ENCODE measurements around the gene TEX48.

TEX48 gene

GRCh38 chr9:114681594-114682332, at the start of gene TEX48:
Gene TEX48, minus strand, starts transcription at chr9:114682192. Its CDS starts 10,469 bp downstream, at chr9:114671723.
- peak; percentile 26 for DNase-seq

DNA sequence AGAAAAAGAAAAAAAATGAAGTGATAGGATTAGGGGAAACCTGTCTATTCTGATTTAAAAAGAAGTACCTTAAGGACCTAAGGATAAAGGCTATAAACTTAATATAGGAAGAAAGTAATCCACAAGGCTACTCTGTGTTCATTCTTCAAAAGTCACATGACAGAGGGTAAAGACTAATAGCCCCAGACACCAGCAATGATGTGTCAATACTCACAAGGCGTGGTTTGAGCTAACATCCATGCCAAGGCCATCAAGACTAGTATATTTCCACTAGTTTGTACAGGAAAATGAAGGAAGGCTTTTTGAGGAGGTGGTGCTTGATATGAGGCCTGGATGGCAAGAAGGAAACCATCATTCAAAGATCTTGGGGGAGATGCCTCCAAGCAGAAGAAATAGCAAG, 49.7 kb upstream of the TEX48 start:
- no peak for DNase-seq

- no peak for DNase-seq
Observed at GRCh38 chr9:114729706-114730105, 47.7 kb upstream of the TEX48 start.

GRCh38 chr9:114725930-114726329, 43.9 kb upstream of the TEX48 start:
- DNase-seq = no peak

DNA sequence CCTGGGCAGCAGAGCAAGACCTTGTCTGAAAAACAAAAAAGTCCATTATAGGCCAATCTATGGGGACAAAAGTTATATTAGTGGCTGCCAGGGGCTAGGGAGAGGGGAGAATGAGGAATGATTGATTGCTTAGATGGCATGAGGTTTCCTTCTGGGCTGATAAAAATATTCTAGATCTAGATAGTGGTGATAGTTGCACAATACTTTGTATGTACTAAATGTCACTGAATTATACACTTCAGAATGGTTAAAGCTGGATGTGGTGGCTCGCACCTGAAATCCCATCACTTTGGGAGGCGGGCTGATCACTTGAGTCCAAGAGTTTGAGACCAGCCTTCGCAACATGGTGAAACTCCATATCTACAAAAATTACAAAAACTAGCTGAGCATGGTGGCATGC, 42.8 kb upstream of the TEX48 start:
- no peak for DNase-seq

DNA sequence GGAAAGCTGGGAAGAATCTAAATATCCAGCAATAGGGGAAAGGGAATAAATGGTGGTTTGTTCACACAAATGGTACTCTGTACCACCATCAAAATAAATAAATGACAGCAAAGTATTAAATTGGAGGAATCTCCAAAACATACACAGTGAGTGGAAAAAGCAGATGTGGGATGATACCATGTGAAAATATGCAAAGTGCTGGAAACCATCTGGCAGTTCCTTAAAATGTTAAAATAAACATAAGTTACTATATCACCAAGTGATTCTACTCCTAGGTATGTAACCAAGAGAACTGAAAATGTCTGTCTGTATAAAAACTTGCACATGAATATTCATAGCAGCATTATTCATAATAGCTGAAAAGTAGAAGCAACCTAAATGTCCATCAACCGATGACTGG, 41.9 kb upstream of the TEX48 start:
- no peak for DNase-seq

DNA sequence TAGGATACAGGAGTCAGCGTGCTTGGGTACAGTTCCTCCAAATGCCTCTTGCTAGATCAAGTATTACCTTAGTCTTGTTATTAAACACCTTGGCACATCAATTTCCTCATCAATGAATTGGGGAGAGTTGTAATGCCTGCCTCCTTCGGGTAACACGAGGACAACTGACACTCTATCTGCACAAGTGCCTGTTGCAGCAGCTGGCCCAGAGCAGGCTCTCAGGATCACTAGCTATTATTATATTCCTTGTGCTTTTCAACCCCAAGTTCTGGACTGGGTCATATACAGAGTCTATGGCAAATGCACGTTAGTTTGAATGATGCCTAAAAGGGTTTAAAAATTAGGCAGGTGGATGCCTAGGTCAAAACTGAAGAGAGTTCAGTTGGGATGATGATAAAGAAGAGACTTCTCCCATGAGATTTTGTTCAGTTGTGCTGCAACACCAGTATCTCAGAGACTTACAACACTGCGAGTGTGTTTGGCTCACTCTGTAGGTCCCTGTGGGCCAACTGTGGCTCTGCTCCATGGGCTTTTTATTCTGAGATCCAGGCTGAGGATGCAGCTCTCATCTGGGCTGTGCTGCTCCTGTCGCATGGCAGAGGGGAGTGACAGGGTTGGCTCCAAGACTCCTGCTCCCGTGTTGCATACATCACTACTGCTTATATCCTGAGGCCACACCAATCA, 41.1 kb upstream of the TEX48 start:
- peak; percentile 43 for DNase-seq

DNA sequence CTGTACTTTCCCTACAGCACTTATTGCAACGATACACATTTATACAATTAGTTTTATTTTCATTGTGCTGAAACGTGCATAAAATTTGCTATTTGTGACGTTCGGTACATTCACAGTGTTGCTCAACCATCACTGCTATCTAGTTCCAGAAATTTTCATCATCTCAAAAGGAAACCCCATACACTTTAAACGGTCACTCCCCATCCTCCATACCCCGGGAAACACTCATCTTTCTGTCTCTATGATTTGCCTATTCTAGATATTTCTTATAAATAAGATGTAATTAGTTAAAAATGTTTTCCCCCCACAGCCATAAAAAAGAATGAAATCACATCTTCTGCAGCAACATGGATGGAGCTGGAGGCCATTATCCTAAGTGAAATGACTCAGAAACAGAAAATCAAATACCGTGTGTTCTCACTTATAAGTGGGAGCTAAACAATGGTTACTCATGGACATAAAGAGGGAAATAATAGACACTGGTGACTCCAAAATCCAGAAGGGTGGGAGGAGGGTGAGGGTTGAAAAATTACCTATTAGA, 40.2 kb upstream of the TEX48 start:
- DNase-seq = no peak

DNA sequence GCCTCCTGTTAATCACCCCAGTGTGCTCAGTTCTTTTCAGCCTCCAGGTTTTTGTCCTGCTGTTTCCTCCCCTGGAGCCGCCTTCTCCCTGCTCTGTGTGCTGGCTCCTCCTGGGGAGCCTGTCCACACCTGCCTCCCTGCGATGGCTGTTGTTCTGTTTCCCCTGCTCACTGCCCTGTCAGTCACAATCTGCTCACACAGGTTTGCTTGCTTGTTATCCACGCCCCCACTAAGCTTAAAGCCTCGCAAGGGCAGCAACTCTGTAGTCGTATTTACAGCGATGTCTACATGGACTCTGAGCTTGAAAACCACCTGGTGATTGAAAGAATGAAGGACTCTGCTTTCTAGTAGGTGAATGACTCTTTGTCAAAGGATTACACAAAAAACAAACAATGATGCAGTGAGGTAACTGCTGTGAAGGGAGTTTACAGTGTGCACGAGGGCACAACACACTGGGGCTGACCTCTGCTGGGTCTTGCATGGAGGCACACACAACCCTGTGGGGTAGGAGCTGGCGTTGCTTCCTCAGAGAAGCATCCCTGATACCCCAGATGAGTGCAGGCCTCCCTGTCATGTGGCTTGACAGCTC, 39.6 kb upstream of the TEX48 start:
- DNase-seq = peak; percentile 61

GRCh38 chr9:114720086-114720676, 38.2 kb upstream of the TEX48 start:
- no peak for DNase-seq

DNA sequence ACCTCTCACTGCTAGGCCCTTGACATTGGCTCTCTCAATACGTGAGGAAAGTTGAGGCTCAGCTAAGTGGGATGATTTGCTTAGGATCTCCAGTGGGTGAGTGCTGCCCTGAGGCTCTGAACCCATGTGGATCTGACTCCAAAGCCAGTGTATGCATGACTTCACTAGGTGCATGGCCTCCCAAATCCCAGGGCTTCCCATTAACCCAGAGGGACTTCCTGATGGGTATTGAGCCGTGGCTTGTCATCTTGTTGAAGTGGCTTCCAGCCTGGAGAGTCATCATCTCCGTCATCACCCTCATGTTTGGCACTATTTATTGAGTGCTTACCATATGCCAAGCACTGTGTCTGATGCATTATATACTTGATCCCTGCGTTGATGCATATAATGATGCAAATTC, 37.3 kb upstream of the TEX48 start:
- no peak for DNase-seq

GRCh38 chr9:114718801-114719221, 36.8 kb upstream of the TEX48 start:
- no peak for DNase-seq

DNA sequence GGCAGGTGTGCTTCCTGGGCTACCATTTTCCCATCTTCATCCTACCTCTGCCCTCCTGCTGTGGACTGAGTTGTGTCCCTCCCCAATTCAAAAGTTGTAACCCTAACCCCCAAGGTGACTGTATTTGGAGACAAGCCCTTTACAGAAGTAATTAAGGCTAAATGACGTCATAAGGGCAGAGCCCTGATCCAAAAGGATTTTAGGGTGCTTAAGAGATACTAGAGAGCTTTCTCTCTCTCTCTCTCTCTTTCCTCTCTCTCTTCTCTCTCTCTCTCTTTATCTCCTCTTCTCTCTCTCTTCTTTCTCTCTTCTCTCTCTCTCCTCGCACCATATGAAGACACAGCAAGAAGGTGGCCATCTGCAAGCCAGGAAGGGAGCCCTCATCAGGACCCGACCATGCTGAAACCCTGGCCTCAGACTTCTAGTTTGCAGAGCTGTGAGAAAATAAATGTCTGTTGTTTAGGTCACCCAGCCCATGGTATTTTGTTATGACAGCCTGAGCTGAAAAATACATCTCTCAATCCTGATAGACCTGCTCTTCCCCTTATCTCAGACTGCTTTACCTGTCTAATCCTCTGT, 36.0 kb upstream of the TEX48 start:
- no peak for DNase-seq

DNA sequence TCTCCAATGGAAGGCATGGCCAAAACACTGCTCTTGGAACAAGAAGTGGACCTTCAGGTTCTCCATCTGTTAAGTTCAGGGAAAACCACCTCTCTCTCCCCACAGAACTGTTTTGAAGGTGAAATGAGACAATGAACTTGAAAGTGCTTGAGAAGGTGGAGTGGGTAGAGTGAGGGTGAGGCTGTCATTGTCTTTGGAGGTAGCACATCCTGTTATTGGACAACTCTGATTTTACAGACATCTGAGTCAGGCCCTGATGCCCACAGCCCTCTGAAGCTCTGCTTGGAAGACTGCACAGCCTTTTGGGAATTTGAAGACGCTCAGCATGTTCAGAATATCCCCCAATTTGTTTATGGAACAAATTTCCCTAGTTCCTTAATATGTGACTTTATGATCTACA, 27.6 kb upstream of the TEX48 start:
- no peak for DNase-seq

GRCh38 chr9:114706711-114707110, 24.7 kb upstream of the TEX48 start:
- no peak for DNase-seq

DNA sequence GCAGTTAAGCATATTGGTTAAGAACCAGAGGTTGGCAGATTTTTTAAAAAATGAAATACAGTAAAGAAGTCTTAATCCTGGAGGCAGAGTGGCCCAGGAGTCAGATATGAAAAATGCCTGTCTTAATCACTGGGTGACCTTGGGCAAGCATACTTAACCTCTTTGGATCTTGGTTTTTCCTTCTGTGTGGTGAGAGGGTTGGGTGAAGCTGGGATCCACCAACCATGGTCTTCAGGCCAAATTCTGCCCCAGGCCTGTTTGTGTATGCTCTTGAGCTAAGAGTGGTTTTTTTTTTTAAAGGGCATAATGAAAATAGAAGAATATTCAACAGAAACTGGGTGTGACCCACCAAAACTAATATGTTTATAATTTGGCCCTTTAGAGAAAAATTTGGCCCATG, 20.0 kb upstream of the TEX48 start:
- DNase-seq = no peak

DNA sequence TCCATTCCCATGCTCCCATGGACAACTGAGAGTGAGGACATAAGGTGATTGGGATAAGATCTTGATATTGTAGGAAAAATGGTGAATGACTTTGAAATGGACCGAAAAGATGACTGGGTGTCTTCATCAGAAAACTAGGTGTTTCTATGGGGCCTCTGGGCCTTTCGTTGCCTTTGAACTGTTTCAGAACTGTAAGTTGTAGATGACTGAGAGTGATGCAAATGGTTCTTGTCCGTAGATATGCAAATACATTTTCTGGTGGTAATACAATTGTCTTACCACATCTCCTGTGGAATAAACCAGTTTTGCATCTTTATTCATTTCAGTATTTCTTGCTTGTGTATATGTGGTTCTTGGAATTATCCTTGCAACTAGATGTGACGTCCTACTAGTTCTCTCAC, 16.0 kb upstream of the TEX48 start:
- DNase-seq = no peak

GRCh38 chr9:114696814-114697544, 15.0 kb upstream of the TEX48 start:
- no peak for DNase-seq

DNA sequence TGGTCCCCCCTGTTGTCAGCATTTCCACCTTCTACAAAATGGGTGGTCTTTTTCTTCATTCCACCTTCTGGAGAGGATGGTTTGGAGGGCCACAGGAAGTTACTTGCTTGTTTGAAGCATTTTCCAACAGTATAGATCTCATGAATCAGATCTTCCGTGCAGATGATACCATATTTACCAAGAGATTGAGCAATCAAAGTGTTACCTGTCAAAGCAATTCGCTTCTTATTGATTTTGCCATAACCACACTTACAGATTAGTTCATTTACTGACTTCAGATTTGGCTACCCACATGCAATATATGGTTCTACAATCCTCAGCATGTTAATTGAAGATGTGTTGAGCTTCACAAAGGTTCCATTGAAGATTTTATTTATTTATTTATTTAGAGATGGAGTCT, 14.0 kb upstream of the TEX48 start:
- DNase-seq = no peak

DNA sequence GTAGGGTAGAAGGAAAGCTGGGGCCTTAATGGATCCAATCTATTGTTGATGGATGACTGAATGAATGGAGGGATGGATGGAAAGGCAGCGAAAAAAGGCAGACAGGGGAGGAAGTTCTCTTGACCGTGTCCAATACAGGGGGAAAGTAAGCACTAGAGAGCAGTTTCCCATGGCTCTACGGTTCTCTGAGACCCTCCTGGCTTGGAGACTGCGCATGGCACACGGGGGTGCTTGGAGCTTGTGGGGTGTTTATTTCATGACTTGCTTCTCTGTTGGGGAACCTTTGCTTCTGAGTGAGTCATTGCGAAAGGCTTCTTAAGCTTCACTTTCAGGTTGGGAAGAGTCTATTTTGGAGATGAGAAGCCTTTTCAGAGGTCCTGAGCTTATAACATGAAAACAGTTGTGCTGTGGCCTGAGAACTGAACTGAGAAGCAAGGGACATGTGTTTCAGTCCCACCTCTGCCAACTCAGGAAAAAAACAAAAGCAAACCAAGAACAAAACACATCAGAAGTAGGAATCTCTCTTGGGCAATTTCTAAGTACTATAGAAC, 12.8 kb upstream of the TEX48 start:
- DNase-seq = no peak

DNA sequence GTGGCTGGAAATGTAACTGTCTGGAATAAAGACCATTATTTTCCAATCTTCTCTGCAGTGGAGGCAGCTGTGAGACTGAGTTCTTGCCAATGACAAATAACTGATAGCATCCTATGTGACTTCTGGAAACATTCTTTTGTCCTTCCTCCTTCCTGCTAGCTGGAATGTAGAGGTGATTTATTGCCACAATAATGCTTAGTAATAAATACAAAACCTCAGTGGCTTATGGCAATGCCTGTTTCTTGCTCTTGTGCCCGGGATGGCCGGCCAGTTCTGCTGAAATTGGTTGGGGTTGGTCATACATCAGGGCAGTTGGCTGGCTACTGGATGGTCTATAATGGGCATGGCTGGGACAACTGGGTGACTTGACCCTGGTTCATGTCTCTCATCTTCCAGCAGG, 12.2 kb upstream of the TEX48 start:
- DNase-seq = no peak

DNA sequence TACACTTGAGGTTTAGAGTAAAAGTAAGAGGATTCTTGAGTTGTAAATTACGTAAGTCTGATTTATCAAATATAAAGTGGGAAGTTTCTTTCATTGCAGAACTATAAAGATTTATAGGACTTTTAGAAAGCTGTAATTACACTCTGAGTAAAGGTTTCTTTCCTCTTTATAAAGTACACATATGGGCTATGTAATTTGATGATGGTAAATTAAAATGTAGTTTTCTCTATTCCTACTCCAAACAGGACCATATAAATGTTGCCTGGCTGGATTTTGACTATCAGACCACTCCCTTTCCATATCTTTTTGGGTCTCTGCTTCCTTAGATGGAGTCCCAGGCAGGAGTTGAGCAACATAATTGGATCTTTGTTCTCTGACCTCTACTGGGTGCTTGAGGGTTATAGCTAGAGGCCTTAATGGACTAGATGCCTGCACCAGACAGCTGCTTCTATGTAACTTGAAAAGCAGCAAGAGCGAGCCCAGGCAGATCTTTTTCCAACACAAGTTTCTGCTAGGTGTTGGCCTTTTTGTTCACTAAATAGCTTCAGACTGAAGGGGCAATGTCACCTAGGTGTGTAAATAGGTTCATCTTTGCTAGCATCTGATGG, 11.4 kb upstream of the TEX48 start:
- no peak for DNase-seq
